Measurements from ENCODE around the gene SH3GL1. TPM values are rescaled to one million over a fixed set of nuclear protein-coding genes. Genes with fewer than 3 reads are reported as not detected.
A peak's percentile ranks its signal among the peaks of the same experiment; 100 is the strongest.
"Not testable (repeated sequence)": the region's sequence is repeated elsewhere in the genome, so short reads cannot be mapped to it uniquely, and the experiment has no call there.

Gene SH3GL1
- total RNA-seq, 1 experiment from 2014 or later: 84.3 TPM

DNA sequence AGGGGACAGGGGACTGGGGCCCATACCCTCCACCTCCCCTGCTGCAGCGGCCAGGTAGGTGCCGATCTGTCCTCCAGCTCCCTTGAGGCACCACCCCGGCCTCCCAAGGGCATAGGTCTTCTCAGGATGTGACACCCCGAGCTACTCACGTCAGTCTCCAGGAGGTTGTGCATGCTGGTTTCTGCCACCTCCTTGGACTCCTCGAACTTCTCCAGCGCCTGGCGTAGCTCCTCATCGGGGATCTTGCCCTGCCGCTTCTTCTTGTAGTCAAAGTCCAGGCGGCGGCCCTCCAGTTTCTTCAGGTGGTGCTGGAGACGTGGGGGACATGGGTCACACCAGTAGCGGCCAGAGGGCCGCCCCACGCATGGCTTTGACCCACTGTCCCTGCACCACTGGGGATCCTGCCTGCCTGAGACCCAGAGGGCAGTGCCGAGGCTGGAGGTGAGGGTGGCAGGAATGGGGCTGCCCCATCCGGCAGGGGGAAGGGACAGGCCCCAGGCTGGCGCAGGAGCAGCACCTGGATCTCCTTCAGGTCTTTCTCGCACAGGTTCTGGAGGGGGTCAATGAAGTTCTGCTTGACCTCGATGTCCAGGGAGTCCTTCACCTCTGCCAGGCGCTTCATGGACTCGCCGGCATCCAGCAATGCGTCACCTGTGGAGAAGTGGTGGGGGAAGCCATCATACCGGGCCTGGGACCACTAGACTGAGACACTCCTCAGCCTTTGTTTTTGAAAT is 36.6 kb downstream of the SH3GL1 start:
- DNase-seq (ENCODE audit: low read depth): no peak

DNA sequence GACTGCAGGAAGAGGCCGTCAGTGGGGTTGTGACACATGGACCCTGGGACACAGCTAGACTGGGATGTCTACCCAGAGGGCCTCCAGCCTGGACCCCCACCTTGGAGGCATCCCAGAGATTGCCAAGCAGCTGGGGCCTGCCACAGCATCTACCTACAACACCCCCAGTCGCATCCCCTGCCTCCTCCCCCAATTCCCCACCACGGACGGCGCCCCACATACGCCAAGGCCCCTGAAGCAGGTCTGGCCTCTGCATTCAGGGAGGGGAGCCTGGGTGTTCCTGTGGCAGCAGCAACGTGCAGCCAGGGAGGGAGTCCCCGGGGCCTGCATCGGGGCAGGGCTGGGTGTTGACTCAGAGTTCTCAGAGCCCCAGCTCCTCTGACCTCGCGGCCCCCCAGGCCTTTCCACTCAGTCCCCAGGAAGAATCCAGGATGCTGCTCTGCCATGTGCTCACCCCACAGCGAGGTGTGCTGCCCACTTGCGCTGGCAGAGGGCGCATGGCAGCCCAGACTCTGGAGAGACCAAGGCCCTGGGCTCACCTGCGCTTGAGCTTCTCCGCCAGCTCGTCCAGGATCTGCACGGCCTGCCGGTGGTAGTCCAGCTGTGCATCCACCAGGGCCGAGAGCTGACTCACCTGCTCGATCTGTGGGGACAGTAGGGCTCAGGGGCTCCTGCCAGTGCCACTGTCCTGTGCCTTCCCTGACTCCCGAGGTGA is 37.4 kb downstream of the SH3GL1 start:
- DNase-seq (ENCODE audit: low read depth): no peak

DNA sequence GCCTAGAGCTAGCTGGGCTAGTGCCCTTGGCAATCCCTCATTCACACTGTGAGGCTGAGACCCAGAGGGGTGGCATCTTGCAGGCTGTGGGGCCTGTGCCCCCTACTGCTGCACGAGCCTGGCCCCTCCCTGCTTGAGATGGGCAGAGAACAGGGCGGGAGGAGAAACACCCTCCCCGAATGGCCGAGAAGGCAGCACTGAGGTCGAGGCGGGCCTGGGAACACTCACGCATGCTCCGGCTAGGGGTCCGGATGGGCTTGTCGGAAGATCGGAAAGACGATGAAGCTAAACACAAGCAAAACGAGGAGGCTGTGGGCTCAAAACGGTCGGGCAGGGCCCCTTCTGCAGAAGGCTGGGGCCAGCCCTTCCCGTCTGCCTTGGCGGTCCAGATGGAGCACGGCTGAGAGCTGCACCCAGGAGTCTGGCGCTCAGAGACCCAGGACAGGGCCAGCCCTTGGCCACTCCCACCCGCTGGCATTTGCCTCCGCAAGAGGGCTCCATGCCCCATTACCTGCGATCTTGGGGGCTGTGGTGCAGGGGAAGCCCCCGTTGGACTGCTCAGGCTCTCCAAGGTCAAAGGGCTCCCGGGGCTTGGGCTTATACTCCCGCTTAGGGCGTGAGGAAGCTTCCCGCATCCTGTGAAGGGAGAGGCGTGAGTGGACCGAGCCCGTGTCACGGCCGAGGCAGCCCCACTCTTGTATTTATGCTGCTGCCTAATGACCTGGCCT is 38.1 kb downstream of the SH3GL1 start:
- no peak for DNase-seq (ENCODE audit: low read depth)

DNA sequence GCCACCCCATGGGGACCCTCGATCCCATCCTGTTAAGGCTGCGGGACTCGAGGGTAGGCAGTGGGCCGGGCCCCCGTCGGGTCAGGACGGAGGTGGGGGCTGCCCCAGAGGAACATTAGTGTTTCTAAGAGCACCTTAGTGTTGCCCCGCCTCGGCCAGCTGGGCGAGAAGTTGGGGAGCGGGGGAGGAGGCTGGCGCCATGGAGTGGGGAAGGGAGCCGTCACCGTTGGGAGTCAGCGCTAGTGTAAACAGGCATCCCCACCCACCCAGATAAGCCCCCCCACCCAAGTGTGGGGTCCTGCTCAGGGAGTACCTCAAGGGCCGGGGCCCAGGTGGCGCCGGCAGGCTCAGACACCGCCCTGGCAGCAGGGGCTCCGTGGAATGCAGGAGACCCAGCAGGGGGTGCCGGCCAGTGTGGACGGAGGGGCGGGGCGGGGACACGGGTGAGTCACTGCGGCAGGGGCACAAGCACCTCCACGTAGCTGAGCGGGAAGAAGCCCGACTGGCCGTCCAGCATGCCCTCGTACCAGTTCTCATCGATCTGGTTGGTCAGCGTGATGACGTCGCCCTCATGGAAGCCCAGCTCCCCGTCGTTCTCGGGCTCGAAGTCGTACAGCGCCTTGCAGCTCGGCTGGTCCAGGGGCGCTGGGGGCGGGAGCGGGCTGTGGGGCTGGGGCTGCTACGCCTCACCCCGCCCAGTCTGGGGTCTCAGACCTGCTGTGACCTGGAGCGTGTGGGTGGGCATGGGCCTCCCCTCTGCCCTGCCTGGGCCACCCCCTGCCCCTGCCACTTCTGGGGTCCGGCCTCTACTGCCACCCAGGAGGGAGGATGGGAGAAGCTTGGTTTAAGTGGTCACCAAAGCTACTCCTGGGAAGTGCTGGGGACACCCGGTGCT is 38.9 kb downstream of the SH3GL1 start:
- DNase-seq (ENCODE audit: low read depth): no peak

DNA sequence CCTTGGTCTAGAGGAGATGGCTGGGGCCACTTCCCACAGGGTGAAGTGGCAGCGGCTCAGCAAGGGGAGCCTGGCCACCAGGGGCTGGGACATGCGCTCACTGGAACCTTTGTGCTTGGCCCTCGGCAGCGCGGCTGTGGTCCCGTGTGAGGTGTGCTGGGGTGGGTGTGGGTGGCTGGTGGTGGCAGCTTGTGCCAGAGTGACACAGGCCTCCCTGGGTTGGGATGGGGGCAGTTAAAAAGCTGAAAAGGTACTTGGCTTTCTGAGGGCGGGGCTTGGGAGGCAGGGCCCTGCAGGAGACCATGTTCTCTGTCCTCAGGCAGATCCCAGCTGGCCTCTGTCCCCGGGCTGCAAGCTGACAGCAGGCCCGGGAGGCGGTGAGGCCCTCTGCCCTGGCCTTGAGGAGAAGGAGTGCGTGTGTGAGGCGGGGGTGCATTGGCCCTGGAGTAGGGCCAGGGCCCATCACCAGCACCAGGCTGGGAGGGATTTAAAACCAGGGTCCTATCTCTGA is 39.7 kb downstream of the SH3GL1 start:
- no peak for DNase-seq (ENCODE audit: low read depth)

DNA sequence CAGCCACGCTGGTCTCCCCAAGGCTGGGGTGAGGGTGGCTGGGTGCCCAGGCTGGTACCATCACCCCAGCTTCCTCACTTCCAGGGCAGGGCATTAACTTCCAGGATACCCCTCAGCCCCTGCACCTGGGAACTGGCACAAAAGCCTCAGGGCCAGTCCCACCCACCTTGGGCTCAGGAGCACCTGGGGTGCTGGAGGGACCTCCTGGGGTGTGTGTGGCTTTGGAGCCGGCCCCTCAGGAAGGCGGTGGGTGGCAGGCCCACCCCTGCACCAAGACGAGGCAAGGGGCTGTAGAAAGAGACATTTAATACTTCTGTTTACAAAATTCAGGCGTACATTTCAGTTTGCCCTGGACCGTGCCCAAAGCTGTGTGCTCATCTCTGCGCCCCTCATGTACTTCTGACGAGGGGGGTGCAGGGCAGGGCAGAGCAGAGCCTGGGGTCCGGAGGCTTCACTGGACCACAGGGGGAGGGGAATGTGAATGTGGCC is 40.2 kb downstream of the SH3GL1 start:
- DNase-seq (ENCODE audit: low read depth): no peak

DNA sequence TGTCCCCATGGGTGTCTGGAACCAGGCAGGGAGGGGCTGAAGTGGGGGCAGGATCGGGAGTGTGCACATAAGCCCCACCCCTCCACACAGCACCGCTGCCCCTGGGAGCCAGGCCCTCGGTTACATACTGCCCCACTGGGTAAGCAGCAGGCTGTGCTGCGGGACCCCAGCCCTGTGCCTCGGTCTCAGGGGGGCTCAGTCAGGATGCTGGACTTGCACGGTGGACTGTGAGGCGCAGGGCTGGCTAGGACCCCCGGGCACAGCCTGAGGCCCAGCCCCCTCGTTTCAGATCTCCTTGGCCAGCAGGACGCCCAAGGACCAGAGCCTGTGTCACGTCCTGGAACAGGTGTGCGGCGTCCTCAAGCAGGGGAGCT is 40.7 kb downstream of the SH3GL1 start:
- no peak for DNase-seq (ENCODE audit: low read depth)

DNA sequence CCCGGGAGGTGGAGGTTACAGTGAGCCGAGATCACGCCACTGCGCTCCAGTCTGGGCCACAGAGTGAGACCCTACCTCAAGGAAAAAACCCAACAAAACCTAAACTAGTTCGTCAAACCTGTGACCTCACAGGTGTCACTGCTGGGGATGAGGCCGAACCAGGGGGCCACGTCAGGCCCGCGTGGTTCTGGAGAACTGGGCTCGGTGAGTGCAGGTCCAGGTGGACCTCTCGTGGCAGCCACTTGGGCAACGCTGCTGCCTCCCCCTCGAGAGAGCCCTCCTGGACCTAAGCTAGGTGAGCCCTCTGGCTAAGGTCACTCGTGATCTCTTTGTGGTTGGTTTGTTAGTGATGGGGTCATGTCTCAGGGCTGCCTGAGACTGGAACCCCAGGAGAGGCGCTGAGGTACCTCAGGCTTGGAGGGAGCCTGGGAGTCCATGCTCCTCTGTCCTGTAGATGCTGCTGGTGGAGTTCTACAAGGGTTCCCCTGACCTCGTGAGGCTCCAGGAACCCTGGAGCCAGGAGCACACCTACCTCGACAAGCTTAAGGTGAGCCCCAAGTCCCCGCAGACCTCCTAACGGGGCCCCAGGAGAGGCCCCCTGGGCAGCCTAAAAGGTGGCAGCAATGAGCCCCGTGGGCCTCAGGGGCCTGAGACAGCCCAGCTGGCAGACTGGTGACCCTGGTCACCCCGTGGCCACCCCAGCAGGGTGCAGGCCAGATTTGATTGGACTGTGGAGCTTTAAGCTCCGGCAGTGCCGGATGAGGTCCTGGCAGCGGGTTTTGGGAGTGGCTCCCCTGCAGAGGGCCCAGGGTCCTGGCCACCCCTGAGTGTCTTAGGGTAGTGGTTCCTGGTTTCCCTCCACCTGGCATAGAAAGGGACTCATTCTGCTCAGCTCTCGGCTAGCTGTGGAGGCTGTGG is 41.4 kb downstream of the SH3GL1 start:
- no peak for DNase-seq (ENCODE audit: low read depth)

DNA sequence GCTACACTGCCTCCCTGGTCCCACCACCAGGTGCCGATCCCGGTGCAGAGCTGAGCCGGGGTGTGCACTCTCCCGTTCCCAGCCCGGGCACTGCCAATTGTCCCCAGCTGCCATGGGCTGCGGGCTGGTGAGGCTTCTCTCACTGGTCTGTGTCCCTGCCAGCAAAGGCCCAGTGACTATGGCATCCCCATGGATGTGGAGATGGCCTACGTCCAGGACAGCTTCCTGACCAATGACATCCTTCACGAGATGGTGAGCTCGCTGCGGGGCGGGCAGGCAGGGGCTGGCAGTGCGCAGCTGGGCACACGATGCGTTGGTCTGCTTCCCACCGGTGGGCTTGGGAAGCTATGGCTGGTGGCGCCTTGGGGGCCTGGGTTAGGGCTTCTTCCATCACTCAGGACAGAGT is 42.4 kb downstream of the SH3GL1 start:
- no peak for DNase-seq (ENCODE audit: low read depth)

DNA sequence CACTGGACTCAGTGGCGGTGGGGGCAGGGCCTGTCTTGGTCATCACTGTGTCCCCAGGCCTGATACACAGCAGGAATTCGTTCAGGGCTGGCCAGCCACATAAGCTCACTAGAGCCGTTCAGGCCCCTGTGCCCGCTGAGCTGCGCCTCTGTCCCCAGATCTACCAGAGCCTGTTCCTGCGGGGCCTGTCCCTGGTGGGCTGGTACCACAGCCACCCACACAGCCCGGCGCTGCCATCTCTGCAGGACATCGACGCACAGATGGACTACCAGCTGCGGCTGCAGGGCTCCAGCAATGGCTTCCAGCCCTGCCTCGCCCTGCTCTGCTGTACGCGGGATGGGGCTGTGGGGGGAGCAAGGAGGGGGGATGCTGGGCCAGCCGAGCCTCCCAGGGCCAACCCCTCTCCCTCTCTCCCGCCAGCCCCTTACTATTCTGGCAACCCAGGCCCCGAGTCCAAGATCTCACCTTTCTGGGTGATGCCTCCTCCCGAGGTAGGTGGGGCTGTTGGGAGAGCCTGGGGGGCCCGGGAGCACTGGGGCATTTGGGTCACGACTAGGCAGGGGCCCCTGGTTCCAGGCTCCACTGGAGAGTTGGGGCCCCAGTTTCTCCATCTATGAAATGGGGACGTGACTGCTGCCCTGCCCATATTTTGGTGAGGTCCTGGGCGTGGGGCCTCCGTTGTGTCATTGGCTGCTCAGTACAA is 43.1 kb downstream of the SH3GL1 start:
- DNase-seq (ENCODE audit: low read depth): no peak

DNA sequence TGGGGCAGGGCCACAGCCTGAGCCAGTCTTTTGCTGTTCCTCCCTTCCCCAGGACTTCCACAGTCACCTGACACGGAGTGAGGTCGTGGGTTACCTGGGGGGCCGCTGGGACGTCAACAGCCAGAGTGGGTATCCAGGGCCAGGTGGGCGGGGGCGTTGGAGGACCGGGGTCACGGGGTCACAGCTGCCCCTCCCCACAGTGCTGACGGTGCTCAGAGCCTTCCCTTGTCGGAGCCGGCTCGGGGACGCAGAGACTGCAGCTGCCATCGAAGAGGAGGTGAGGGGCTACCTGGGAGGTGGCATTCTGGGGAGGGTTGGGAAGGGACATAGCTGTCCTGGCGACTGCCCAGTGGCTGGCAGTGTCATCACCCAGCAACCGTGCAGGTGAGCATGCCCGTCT is 45.5 kb downstream of the SH3GL1 start:
- no peak for DNase-seq (ENCODE audit: low read depth)

DNA sequence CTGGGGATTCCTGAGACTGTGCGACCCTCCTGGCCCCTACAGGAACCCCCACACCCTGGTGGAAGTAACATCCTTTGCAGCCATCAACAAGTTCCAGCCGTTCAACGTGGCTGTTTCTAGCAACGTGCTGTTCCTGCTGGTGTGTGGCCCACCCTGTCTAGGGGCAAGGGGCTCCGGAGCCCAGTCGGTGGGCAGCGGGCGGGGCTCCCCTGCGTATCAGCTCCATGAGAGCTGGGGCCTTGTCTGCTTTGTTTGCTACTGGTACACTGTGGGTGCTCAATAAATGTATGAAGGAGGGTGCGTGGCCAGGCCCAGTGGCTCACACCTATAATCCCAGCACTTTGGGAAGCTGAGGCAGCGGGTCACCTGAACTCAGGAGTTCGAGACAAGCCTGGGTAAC is 46.1 kb downstream of the SH3GL1 start:
- no peak for DNase-seq (ENCODE audit: low read depth)

DNA sequence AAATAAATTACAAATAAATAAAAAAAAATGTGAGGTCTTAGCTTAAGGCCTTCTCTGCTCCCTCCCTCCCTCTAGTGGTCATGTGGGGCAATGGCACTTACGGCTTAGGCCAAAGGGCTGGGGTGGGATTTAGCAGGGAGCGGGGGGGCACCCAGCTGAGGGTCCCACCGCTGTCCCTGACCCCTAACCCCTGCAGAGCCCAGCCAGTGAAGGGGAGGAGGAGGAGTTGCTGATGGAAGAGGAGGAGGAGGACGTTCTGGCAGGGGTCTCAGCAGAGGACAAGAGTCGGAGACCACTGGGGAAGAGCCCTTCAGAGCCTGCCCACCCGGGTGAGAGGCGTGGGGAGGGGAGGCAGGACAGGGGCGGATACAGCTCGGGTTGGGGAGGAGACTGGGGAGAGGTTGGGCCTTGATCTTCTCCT is 47.6 kb downstream of the SH3GL1 start:
- DNase-seq (ENCODE audit: low read depth): peak; percentile 46

DNA sequence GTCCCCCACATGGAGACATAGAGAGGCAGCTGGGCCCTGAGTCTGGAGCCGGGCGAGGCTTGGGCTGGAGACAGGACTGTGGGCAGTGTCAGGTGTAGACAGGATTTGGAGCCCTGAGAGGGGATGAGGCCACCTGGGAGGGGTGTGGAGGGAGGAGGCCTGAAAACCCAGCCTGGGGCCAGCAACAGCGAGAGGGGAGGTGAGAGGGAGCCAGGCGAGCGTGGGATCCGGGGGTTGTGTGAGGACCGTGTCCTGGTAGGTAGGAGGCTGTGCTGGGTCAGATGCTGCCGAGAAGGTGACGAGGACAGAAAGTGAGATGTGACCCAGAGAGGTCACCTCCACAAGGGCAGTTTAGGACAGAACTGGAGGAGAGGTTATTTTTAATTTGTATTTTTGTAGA is 49.6 kb downstream of the SH3GL1 start:
- DNase-seq (ENCODE audit: low read depth): no peak

DNA sequence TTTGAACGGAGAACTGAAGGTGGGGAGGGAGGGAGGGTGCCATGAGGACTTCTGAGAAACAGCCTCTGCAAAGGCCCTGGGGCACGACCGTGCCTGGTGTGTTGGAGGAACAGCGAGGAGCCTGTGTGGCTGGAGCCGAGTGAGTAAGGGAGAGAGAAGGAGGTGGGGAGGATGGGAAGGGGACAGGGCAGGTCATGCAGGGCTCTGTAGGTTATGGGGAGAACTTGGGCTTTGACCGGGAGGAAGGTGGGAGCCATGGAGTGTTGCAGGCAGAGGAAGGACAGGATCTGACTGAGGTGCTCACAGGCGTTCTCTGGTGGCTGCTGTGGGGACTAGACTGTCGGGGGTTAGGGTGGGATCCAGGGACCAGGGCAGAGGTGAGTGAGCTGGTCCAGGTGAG is 50.2 kb downstream of the SH3GL1 start:
- no peak for DNase-seq (ENCODE audit: low read depth)

DNA sequence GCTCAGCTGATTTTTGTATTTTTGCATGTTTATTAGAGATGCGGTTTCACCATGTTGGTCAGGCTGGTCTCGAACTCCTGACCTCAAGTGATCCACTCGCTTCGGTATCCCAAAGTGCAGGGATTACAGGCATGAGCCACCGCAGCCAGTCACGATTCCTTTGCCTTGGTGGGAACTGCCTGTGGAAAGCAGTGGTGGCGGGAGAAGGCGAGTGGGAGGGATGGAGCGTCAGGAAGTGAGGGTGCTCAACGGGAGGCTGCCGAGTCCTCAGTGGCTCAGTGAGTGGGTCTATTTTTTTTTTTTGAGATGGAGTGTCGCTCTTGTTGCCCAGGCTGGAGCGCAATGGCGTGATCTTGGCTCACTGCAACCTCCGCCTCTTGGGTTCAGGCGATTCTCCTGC is 51.1 kb downstream of the SH3GL1 start:
- not testable (repeated sequence) for DNase-seq (ENCODE audit: low read depth)

DNA sequence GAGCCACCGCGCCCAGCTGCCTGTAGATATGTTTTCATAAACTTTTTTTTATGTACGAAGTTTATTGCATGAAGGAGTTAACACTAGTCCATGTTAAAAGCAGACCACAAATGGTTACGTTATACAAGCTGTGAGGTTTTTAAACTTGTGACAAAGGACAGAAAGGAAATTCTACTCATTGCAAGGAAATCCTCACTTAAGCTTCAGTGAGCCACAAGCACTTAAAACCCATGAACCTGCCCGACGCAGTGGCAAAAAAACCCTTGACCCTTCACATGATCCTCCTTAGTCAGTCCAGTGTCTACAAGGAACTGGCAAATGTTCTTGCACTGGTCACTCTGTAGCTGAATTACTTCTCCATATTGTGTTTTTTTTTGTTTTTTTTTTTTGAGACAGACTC is 52.8 kb downstream of the SH3GL1 start:
- no peak for DNase-seq (ENCODE audit: low read depth)

DNA sequence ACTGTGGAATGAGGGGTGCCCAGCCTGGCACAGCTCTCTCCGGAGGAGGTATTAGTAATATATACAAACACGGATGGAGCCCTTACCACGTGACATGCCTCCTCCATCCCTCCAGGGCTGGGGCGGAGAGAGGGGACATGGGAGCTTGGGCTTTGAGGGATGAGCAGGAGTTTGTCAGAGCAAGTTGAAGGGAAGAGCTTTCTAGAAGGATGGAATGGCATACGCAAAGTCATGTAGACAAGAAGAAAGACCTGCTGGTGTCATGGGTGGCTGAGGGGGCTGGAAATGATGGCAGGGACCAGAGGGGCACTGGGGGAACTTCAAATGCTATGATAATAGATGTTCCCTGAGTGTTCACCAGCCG is 54.3 kb downstream of the SH3GL1 start:
- no peak for DNase-seq (ENCODE audit: low read depth)

DNA sequence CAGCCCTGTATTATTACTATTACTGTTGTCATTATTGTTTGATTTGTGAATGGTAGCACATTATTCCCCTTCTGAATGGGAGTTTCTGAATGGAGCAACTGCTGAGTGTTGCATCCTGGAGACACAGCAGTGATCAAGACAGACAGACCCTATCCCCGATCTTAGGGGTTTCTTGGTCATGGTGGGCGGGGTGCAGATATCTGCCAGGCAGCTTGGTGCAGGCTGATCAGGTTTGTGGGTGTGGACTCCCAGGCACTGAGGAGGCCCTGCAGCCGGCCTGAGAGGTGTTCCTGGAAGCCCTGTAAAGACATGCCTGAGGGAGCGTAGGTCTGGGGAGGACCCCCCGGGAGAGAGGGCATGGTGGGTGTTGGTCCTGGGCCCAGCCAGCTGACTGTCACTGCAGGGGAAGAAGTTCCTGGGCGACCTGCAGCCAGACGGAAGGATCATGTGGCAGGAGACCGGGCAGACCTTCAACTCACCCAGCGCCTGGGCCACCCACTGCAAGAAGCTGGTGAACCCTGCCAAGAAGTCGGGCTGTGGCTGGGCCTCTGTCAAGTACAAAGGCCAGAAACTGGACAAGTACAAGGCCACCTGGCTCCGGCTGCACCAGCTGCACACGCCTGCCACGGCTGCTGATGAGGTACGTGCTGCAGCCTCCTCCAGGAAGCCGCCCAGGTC is 54.9 kb downstream of the SH3GL1 start:
- DNase-seq (ENCODE audit: low read depth): no peak

Data from RPMI7951 (cell line).